A549 (cell line): Measurements from ENCODE around the gene TRAF3.

Experiments used
- MAZ ChIP-seq: fragments of 150-350 bp; IDR thresholded peaks from 2 replicates; pipeline ENCODE4 v1.6.1; 2014; ENCODE audit warnings: antibody characterized with exemption, low read depth, low read length, borderline replicate concordance
- POLR2A ChIP-seq: IDR thresholded peaks from 2 replicates; pipeline ENCODE4 v1.6.1; 2012; ENCODE audit warnings: mild to moderate bottlenecking, low read length
- RCOR1 ChIP-seq: fragments of 150-350 bp; IDR thresholded peaks from 2 replicates; pipeline ENCODE4 v1.6.1; 2014; ENCODE audit warnings: antibody characterized with exemption, low read length, low read depth

DNA sequence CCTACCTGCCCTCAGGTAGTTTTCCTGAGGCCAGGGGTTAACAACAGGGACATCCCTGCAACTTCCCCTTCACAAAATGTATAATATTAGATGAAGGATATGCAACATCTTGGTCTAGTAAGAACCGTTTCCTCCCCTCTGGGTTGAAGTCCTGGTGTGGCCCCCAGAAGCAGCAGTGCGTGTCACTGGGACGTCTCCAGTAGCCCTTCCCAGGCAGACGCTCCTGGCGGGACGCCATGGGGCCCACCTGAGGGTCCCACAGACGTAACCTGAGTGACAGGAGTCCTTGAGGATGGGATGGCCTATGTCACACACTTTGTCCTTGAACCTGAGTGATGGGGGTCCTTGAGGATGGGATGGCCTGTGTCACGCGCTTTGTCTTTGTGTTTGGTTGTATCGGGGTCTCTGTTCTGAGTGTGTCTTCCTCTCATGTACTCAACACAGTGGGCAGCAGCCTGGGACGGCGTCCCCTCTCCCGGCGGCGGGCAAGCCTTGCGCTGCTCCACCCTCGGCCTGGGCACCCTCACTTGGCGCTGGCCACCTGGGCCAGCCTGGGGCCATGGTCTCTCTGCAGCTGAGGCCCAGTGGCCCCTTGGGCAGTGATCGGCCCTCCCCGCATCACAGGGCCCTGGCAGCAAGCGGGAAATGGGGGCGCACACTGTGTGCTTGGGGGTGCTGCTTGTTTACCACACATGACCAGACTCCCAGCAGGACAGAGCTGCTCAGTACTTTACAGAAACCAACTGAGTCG lies 130.9 kb downstream of the TRAF3 start:
- TF ChIP-seq POLR2A (no peak), RCOR1 (no peak), MAZ (no peak)
